ENCODE measurements around the gene CLN6. TPM values are rescaled to one million over a fixed set of nuclear protein-coding genes. Genes with fewer than 3 reads are reported as not detected.

CLN6 gene
- total RNA-seq, 4 donors from 2014 or later, result 13.2 to 30.8 (median 24.4) TPM

GRCh38 chr15:68196445-68197169, 32.9 kb downstream of the CLN6 start:
- 75 to 86% methylated on average over 4 to 7 of the region's 17 CpGs for WGBS, 2 donors
- no peak overlapping the region for H3K27ac ChIP-seq
- peaks cover 0 to 47% (median 10%) of the 10 kb centered on the region in 3 donors for H3K36me3 ChIP-seq
- no peaks in the 10 kb centered on the region for H3K9me3 ChIP-seq
- TF ChIP-seq, protein P1, sequence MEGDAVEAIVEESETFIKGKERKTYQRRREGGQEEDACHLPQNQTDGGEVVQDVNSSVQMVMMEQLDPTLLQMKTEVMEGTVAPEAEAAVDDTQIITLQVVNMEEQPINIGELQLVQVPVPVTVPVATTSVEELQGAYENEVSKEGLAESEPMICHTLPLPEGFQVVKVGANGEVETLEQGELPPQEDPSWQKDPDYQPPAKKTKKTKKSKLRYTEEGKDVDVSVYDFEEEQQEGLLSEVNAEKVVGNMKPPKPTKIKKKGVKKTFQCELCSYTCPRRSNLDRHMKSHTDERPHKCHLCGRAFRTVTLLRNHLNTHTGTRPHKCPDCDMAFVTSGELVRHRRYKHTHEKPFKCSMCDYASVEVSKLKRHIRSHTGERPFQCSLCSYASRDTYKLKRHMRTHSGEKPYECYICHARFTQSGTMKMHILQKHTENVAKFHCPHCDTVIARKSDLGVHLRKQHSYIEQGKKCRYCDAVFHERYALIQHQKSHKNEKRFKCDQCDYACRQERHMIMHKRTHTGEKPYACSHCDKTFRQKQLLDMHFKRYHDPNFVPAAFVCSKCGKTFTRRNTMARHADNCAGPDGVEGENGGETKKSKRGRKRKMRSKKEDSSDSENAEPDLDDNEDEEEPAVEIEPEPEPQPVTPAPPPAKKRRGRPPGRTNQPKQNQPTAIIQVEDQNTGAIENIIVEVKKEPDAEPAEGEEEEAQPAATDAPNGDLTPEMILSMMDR (IDR thresholded peaks at IDR 0.05), result no peak
- TF ChIP-seq POLR2A (IDR thresholded peaks at IDR 0.05), result no peak
- H3K4me3 ChIP-seq, result no peak overlapping the region
- H3K4me1 ChIP-seq, result peaks cover 0 to 11% (median 5%) of the 10 kb centered on the region in 3 donors
- DNase-seq, result no peak
- no peaks in the 10 kb centered on the region for H3K27me3 ChIP-seq
- intact Hi-C loops (cut with DNase I), result no loop called here

GRCh38 chr15:68195336-68196112, 34.0 kb downstream of the CLN6 start:
- TF ChIP-seq POLR2A (IDR thresholded peaks at IDR 0.05), result no peak
- TF ChIP-seq, protein P1 (IDR thresholded peaks at IDR 0.05), result no peak
- no peak overlapping the region for H3K27ac ChIP-seq
- 85 to 93% methylated on average over 7 of the region's 8 CpGs for WGBS, 2 donors

DNA sequence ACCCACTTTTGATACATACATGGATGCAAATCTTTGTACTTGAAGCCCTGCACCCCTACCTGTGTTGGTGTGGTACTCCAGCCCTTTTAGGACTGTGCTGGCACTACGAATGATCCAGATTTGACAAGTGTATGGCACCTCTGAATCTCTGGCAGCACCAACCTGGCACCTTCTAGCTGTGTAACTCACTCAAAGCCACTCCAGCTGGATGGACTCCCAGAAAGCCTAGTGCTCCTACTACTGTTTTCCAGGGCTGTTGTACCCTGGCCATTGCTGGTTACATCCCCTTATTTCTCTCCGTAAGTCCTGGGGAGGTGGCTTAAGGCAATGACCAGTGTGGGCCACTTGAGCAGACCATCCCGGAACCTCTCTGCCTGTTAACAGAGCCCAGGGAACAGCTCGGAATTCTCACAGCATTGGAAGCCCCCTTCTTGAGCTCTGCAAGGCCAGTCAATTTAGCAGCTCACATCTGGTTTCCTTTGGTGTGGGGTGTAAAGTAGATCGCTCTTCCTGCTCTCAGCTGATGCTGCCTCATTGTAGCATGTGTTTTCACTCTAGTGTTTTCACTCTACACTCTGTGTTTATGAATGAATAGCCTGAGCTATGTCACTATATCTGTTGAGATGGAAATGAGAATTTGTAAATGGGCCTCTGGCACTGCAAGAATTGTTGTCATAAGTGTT, 36.6 kb downstream of the CLN6 start:
- TF ChIP-seq POLR2A (IDR thresholded peaks at IDR 0.05), result no peak
- TF ChIP-seq, protein P1 (IDR thresholded peaks at IDR 0.05), result no peak
- DNase-seq, result no peak
- Histone ChIP-seq H3K27ac (no peak overlapping the region), H3K4me1 (peaks cover 0 to 9% (median 5%) of the 10 kb centered on the region in 3 donors), H3K9me3 (no peaks in the 10 kb centered on the region), H3K27me3 (no peaks in the 10 kb centered on the region), H3K36me3 (peaks cover 0 to 73% (median 10%) of the 10 kb centered on the region in 3 donors), H3K4me3 (no peak overlapping the region)
- WGBS, 2 donors, result 72 to 90% methylated on average over 4 to 5 of the region's 5 CpGs
- intact Hi-C loops (cut with DNase I), result no loop called here

More at GRCh38 chr15:68195336-68196112, 34.0 kb downstream of the CLN6 start:
- Histone ChIP-seq H3K4me3 (no peak overlapping the region), H3K36me3 (peaks cover 0 to 53% (median 10%) of the 10 kb centered on the region in 3 donors), H3K27me3 (no peaks in the 10 kb centered on the region), H3K9me3 (no peaks in the 10 kb centered on the region), H3K4me1 (peaks cover 0 to 6% (median 5%) of the 10 kb centered on the region in 3 donors)
- intact Hi-C loops (cut with DNase I), result no loop called here
- DNase-seq, result no peak

- Histone ChIP-seq H3K9me3 (no peaks in the 10 kb centered on the region), H3K4me1 (peaks cover 0 to 17% (median 12%) of the 10 kb centered on the region in 3 donors), H3K27me3 (no peaks in the 10 kb centered on the region), H3K4me3 (no peak overlapping the region), H3K27ac (no peak overlapping the region), H3K36me3 (peaks cover 0 to 78% (median 10%) of the 10 kb centered on the region in 3 donors)
- no peak for TF ChIP-seq POLR2A (IDR thresholded peaks at IDR 0.05)
- TF ChIP-seq, protein P1 (IDR thresholded peaks at IDR 0.05), result no peak
- no peak for DNase-seq
- intact Hi-C loops (cut with DNase I), result no loop called here
- WGBS, 2 donors, result 93 to 100% methylated on average over 1 to 4 of the region's 4 CpGs
Measured at GRCh38 chr15:68192117-68192516, 37.4 kb downstream of the CLN6 start.

All from esophagus squamous epithelium (tissue), 5 donors.